Caco-2 (cell line): ENCODE measurements around the gene COPS6. TPM values are rescaled to one million over a fixed set of nuclear protein-coding genes. Genes with fewer than 3 reads are reported as not detected.

ENCODE experiments used
- BruUV-seq: library from RNA; stranded (reverse); fragments of 400-500 nt; replicated peaks from 2 replicates; lab custom pipeline; 2021; lab: Mats Ljungman, UMichigan
- CTCF ChIA-PET: fragments of 300-600 bp; sonication (Branson Sonifier 250); formaldehyde crosslinking; loops from one replicate; lab custom pipeline; 2022; ENCODE audit warnings: antibody characterized with exemption; lab: Charles Lee
- POLR2A ChIA-PET: fragments of 300-600 bp; sonication (Branson Sonifier 250); formaldehyde crosslinking; loops from one replicate; lab custom pipeline; 2022; ENCODE audit warnings: antibody characterized with exemption; lab: Charles Lee
- DNase-seq, 2 experiments: peaks; one replicate each; pipeline versions ENCODE4 v3.0.0 to v3.0.0-alpha.2; 2020 to 2022
- H3K27me3 ChIP-seq: replicated peaks from 2 replicates; pipeline ENCODE4 v1.6.0; 2011; ENCODE audit warnings: low read length; ENCODE audit not compliant: control insufficient read depth, insufficient read depth
- H3K36me3 ChIP-seq: 2 replicates; pipeline ENCODE4 v1.5.1; 2011; ENCODE audit warnings: low read length; ENCODE audit not compliant: control insufficient read depth, insufficient read depth
- H3K4me1 ChIP-seq: fragments of 250-450 bp; sonication (Bioruptor Pico); 2 replicates; pipeline ENCODE4 v1.5.1; 2020; ENCODE audit warnings: mild to moderate bottlenecking
- H3K4me3 ChIP-seq: 2 replicates; pipeline ENCODE4 v1.5.1; 2011; ENCODE audit warnings: low read depth, mild to moderate bottlenecking, control low read depth, low read length
- H3K9me3 ChIP-seq: fragments of 250-450 bp; sonication (Bioruptor Pico); 2 replicates; pipeline ENCODE4 v1.5.1; 2020; ENCODE audit warnings: mild to moderate bottlenecking, moderate library complexity
- H3K27ac Mint-ChIP-seq: one replicate; pipeline ENCODE4 v1.8.0; 2022; ENCODE audit warnings: mixed read lengths; ENCODE audit not compliant: unreplicated experiment
- H3K27me3 Mint-ChIP-seq: one replicate; pipeline ENCODE4 v1.8.0; 2022; ENCODE audit warnings: mixed read lengths; ENCODE audit not compliant: insufficient read depth, unreplicated experiment
- H3K36me3 Mint-ChIP-seq: one replicate; pipeline ENCODE4 v1.8.0; 2022; ENCODE audit warnings: mild to moderate bottlenecking, mixed read lengths; ENCODE audit not compliant: insufficient read depth, unreplicated experiment
- H3K4me1 Mint-ChIP-seq: one replicate; pipeline ENCODE4 v1.8.0; 2022; ENCODE audit warnings: low read depth, mixed read lengths; ENCODE audit not compliant: unreplicated experiment
- H3K4me3 Mint-ChIP-seq: one replicate; pipeline ENCODE4 v1.8.0; 2022; ENCODE audit warnings: mild to moderate bottlenecking, moderate library complexity, mixed read lengths; ENCODE audit not compliant: unreplicated experiment
- H3K9me3 Mint-ChIP-seq: one replicate; pipeline ENCODE4 v1.8.0; 2022; ENCODE audit warnings: mixed read lengths; ENCODE audit not compliant: unreplicated experiment
- CTCF ChIP-seq, 2 experiments: fragments of 200-600 bp in 1 of 2; IDR thresholded peaks; 1 replicate in 1 of 2; 2 replicates in 1 of 2; pipeline versions ENCODE4 v1.5.1 to v1.8.0; 2011 to 2022; ENCODE audit warnings: antibody characterized with exemption in 1 of 2, control low read depth in 1 of 2, inconsistent platforms in 1 of 2, low read depth in 1 of 2, low read length in 1 of 2, mild to moderate bottlenecking in 1 of 2, moderate library complexity in 1 of 2; ENCODE audit not compliant: insufficient read depth in 1 of 2, severe bottlenecking in 1 of 2, unreplicated experiment in 1 of 2
- intact Hi-C: fragments of 100-400 bp; cut with micrococcal nuclease; formaldehyde crosslinking; loops from one replicate; pipeline ENCODE4 v1.10.0; 2022; ENCODE audit not compliant: unreplicated experiment
- total RNA-seq: library from RNA; stranded (reverse); gene quantifications from 2 replicates; pipeline ENCODE4 v1.2.3, GENCODE V29; 2022

The COPS6 gene
- total RNA-seq, 1 experiment from 2014 or later = 142 TPM

- Histone ChIP-seq H3K4me1 (peaks cover 8% of the 10 kb centered on the region; the same call in 1 of the 2 replicates), H3K36me3 (no peaks in the 10 kb centered on the region), H3K4me3 (no peak overlapping the region), H3K27me3 (no peaks in the 10 kb centered on the region), H3K9me3 (no peaks in the 10 kb centered on the region)
- intact Hi-C loops = no loop called here
- Mint-ChIP-seq H3K36me3 (peaks cover 19% of the 10 kb centered on the region), H3K9me3 (no peaks in the 10 kb centered on the region), H3K4me3 (peak overlapping the region; percentile 60), H3K4me1 (peaks cover 18% of the 10 kb centered on the region), H3K27me3 (no peaks in the 10 kb centered on the region), H3K27ac (no peak overlapping the region)
- no TSS peak for BruUV-seq
- POLR2A ChIA-PET = interaction anchor here (1.1 kb wide), 1 partner anchor 29 kb away, joined by 7 read pairs; the partner anchor contains the start of gene AP4M1
- peak; percentile 76 to 86 for DNase-seq
- CTCF ChIA-PET = interaction anchor here (0.6 to 1.5 kb wide), 7 partner anchors 18 to 151 kb away, joined by 3 to 8 read pairs (median 5); partner anchors contain the start of genes AP4M1, LAMTOR4 and MCM7
- peak; percentile 79 to 93 for TF ChIP-seq CTCF (IDR thresholded peaks at IDR 0.05; ENCODE audit: insufficient read depth in 1 of 2, low read depth in 1 of 2, low read length in 1 of 2, severe bottlenecking in 1 of 2, unreplicated experiment in 1 of 2)
Measured at GRCh38 chr7:100130608-100131453, 42.1 kb downstream of the COPS6 start.

- no TSS peak for BruUV-seq
- Mint-ChIP-seq H3K4me1 (peaks cover 17% of the 10 kb centered on the region), H3K4me3 (no peak overlapping the region), H3K9me3 (no peaks in the 10 kb centered on the region), H3K36me3 (peaks cover 10% of the 10 kb centered on the region), H3K27ac (no peak overlapping the region), H3K27me3 (no peaks in the 10 kb centered on the region)
- POLR2A ChIA-PET = no interaction called here
- Histone ChIP-seq H3K36me3 (no peaks in the 10 kb centered on the region), H3K4me1 (peaks cover 7% of the 10 kb centered on the region; the same call in 1 of the 2 replicates), H3K4me3 (no peak overlapping the region), H3K9me3 (no peaks in the 10 kb centered on the region), H3K27me3 (no peaks in the 10 kb centered on the region)
- no peak for TF ChIP-seq CTCF (IDR thresholded peaks at IDR 0.05; ENCODE audit: insufficient read depth in 1 of 2, low read depth in 1 of 2, low read length in 1 of 2, severe bottlenecking in 1 of 2, unreplicated experiment in 1 of 2)
- intact Hi-C loops = loop anchor here (1.0 kb wide), 1 partner anchor 85 kb away; no protein-coding TSS in a partner anchor
- no peak for DNase-seq
- CTCF ChIA-PET = interaction anchor here (0.6 to 2.3 kb wide), 10 partner anchors 16 to 454 kb away, joined by 3 to 13 read pairs (median 4); partner anchors contain the start of genes AP4M1, FBXO24, GPC2 and LAMTOR4
Measured at GRCh38 chr7:100132126-100132525, 43.4 kb downstream of the COPS6 start.

- ChIA-PET CTCF (interaction anchor here (0.6 to 2.3 kb wide), 12 partner anchors 16 to 453 kb away, joined by 3 to 13 read pairs (median 4); partner anchors contain the start of genes AP4M1, FBXO24, GPC2 and LAMTOR4), POLR2A (no interaction called here)
- intact Hi-C loops = loop anchor here (1.0 kb wide), 1 partner anchor 85 kb away; no protein-coding TSS in a partner anchor
- TF ChIP-seq CTCF (IDR thresholded peaks at IDR 0.05; ENCODE audit: insufficient read depth in 1 of 2, low read depth in 1 of 2, low read length in 1 of 2, severe bottlenecking in 1 of 2, unreplicated experiment in 1 of 2) = peak; percentile 91 to 95
- no TSS peak for BruUV-seq
- H3K36me3 ChIP-seq = no peaks in the 10 kb centered on the region
- no peaks in the 10 kb centered on the region for H3K9me3 ChIP-seq
- Mint-ChIP-seq H3K4me1 (peaks cover 17% of the 10 kb centered on the region), H3K36me3 (peaks cover 8% of the 10 kb centered on the region), H3K9me3 (no peaks in the 10 kb centered on the region), H3K27me3 (no peaks in the 10 kb centered on the region), H3K27ac (no peak overlapping the region), H3K4me3 (no peak overlapping the region)
- DNase-seq = peak; percentile 77 to 80
- peaks cover 7% of the 10 kb centered on the region; the same call in 1 of the 2 replicates for H3K4me1 ChIP-seq
- H3K27me3 ChIP-seq = no peaks in the 10 kb centered on the region
- no peak overlapping the region for H3K4me3 ChIP-seq
Measured at GRCh38 chr7:100132697-100133151, 44.0 kb downstream of the COPS6 start.
